ENCODE results near the gene EFCC1. TPM values are rescaled to one million over a fixed set of nuclear protein-coding genes. Genes with fewer than 3 reads are reported as not detected.

Gene EFCC1
- polyA plus RNA-seq, 3 donors from 2014 or later = 0.55 to 0.80 (median 0.58) TPM

DNA sequence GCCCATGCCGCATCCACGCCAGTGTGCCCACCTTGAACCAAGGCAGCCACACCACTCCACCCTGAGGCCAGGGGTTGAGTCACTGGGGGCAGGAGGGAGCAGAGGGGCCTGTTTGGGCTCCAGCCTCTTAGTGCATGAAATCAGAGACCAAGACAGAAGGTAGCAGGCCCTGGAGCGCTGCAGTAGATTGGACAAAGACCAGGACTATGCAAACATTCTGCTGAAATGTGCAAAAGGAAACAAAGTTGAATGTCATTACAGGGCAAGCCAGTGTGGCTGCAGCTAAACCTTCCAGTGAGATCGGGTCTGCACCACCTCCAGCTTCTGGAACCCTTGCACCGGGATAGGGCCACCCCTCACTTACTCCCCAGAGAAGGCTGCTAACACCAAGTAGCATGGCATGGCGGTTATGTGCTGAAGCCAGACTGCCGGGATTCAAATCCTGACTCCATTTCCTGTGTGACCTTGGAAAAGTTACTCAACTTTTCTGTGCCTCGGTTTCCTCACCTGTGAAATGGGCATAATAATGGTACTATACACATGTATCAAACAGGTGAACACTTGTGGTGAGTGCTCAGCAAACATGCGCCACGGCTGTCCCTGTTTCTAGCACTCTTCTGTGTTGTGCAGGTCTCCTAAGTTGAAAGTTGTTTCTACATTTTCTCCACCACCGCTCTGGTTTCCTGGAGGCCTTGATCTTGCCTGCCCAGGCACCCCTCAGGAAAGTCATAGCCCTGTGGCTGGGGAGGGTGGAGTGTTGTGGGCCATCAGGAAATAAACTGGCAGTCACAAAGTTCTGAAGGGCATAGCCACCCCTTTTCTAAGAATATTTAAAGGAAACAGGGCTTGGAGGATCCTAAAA, 34.5 kb downstream of the EFCC1 start:
- H3K4me3 Mint-ChIP-seq = no peak overlapping the region
- peak overlapping the region in 3 of 6 donors; percentile 23 to 57 (median 53) for H3K27ac Mint-ChIP-seq
- H3K4me1 Mint-ChIP-seq = no peaks in the 10 kb centered on the region
- no peak for DNase-seq
- no peaks in the 10 kb centered on the region for H3K36me3 Mint-ChIP-seq
- H3K9me3 Mint-ChIP-seq = no peaks in the 10 kb centered on the region
- H3K27me3 Mint-ChIP-seq (ENCODE audit: low read depth in 3 of 3) = peaks cover 0 to 3% (median 2%) of the 10 kb centered on the region in 3 donors

DNA sequence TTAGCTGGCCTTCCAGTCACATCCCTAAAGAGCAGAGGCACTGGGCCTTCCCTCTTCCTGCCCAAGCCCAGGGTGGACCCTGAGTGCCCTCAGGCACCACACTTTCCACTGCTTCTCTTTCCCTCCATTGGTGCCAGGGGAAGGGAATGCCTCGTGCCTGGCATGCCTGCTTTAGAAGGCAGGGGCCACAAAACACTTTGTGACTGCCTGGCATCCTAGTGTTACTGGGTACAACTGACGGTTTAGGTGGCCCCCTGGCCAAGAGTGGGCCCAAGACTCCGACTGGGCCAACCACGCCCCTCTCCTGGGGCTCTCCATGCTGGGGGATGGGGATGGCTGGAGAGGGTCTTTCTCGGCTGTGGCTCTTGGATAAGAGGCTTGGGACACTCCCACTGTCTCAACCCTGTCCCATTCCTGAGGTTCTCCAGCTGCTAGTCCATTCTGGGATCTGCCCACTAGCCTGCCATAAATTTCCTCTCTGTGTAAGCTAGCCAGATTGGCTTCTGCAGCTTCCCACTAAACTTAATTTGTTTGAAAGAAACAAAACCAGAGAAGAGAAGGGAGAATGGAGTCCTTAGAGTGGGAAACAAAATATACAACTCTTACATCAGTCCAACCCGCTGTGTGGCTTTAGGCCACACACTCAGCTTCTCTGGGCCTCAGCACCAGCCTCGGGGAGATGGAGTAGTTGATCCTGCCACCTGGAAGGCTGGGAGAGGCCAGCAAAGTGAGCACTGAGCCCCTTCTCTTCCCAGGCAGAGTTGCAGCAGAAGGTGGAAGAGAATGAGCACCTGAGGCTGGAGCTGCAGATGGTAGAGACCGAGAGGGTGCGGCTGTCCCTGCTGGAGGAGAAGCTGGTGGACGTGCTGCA, 35.4 kb downstream of the EFCC1 start:
- no peaks in the 10 kb centered on the region for H3K4me1 Mint-ChIP-seq
- no peak for DNase-seq
- H3K4me3 Mint-ChIP-seq = no peak overlapping the region
- H3K27ac Mint-ChIP-seq = no peak overlapping the region
- H3K9me3 Mint-ChIP-seq = no peaks in the 10 kb centered on the region
- H3K27me3 Mint-ChIP-seq (ENCODE audit: low read depth in 3 of 3) = peaks cover 1 to 3% (median 2%) of the 10 kb centered on the region in 3 donors
- H3K36me3 Mint-ChIP-seq = no peaks in the 10 kb centered on the region

DNA sequence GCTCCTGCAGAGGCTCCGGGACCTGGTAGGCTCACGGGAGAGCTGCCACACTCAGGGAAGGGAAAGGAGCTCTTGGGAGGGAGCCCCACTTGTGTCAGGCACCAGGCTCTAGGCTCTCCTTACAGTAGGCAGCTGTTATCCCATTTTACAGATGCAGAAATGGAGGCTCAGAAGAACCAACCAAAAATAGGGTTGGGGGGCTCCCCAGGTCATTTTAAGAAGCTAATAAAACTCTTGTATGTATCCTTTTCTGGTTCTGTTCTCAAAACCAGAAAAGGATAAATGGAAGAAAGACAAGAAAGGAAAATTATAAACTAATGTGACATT, 36.0 kb downstream of the EFCC1 start:
- DNase-seq = no peak
- Mint-ChIP-seq H3K9me3 (no peaks in the 10 kb centered on the region), H3K36me3 (no peaks in the 10 kb centered on the region)

DNA sequence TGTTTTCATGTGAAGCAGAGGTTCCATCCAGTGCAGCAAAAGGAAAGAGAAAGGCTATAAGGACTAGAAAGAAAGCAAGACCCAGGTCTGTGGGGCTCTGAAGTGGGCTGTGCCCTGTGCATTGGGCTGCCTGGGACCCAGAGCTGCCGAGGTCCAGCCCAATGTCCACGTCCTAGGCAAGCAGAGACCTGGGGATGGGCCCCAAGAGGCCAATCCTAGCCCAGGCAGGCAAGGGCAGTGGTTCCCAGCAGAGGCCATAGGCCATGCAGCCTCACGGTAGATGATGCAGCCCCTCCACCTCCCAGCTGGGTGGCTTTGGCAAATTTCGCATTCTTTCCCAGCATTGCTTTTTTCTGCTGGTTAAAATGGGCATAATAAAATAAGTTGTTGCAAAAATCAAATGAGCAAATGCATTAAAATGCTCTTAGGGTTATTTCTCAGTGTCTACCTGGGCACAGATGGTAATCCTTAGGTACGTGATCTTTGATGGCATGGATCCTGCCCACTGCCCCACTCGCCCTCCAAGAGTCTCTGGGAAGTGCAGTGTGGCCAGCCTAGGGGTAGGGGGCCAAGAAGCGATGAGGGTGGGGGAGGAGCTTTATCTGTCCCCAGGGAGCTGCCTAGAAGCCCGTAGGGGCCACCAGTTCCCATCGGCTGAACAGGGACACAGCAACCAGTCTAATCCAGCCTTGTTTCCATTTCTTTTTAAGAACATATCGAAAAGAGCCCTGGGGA, 37.2 kb downstream of the EFCC1 start:
- H3K27ac Mint-ChIP-seq = no peak overlapping the region
- H3K9me3 Mint-ChIP-seq = no peaks in the 10 kb centered on the region
- H3K4me3 Mint-ChIP-seq = no peak overlapping the region
- DNase-seq = no peak
- no peaks in the 10 kb centered on the region for H3K36me3 Mint-ChIP-seq
- H3K4me1 Mint-ChIP-seq = no peaks in the 10 kb centered on the region
- H3K27me3 Mint-ChIP-seq (ENCODE audit: low read depth in 3 of 3) = peaks cover 1 to 8% (median 3%) of the 10 kb centered on the region in 3 donors

More for the DNA sequence above, 36.0 kb downstream of the EFCC1 start:
- Mint-ChIP-seq H3K4me3 (no peak overlapping the region), H3K27me3 (ENCODE audit: low read depth in 3 of 3) (peaks cover 1 to 7% (median 3%) of the 10 kb centered on the region in 3 donors), H3K27ac (no peak overlapping the region), H3K4me1 (no peaks in the 10 kb centered on the region)

DNA sequence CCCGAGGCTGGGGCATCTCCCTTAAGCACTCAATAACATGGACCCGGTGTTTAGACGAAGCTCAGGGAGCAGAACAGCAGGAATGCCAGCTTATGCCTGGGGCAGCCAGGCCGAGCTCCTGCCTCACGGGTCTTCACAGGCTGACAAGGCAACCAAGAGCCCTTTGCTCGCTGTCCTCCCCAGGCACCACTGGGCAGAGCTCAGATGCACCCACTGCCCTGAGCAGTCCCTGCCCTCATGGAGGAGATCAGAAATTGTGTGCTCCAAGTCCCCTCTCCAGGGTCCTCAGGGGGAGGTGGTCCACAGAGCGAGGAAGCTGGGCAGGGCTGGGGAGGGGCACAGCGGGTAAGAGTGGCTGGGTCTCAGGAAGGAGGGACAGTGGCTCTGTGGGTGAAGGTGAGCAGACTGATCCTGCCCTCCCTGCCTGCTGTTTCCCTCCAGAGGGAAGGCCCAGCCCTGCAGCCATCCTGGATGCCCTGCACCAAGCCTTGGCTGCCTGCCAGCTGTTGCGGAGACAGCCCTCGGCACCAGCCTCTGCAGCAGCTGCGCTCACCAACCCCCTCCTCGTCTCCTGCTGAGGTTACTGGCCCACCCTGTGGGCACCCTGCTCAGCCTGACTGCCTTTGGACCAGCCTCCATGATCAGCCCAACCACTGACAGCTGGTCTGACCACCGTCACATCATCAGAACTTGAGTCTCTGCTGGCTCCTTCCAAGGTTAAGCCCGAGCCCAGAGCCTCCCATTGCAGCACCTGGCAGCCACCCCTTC, 38.4 kb downstream of the EFCC1 start:
- H3K27ac Mint-ChIP-seq = peak overlapping the region in 1 of 6 donors; percentile 55

DNA sequence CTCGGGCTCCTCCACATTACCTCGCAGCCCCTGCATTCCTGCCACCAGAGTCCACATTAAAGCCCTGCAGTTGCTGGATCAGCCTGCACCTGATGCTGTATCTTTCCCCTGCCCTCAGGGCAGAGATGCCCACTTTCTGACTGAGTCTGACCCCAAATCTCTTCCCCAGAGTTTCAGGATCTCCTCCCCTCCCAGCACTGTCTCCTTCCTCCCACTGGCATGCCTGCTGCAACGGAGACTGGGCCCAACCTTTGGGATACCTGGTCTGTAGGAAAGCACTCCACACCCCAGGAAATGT, 38.9 kb downstream of the EFCC1 start:
- H3K27ac Mint-ChIP-seq = peak overlapping the region in 1 of 6 donors; percentile 55
- peaks cover 3 to 13% (median 6%) of the 10 kb centered on the region in 3 donors for H3K27me3 Mint-ChIP-seq (ENCODE audit: low read depth in 3 of 3)
- H3K36me3 Mint-ChIP-seq = no peaks in the 10 kb centered on the region
- H3K4me3 Mint-ChIP-seq = no peak overlapping the region
- no peaks in the 10 kb centered on the region for H3K9me3 Mint-ChIP-seq
- no peak for DNase-seq
- peaks cover 0 to 3% of the 10 kb centered on the region in 2 donors for H3K4me1 Mint-ChIP-seq

More for the DNA sequence above, 38.4 kb downstream of the EFCC1 start:
- H3K4me3 Mint-ChIP-seq = no peak overlapping the region
- no peaks in the 10 kb centered on the region for H3K9me3 Mint-ChIP-seq
- H3K36me3 Mint-ChIP-seq = no peaks in the 10 kb centered on the region
- peaks cover 3 to 8% (median 3%) of the 10 kb centered on the region in 3 donors for H3K27me3 Mint-ChIP-seq (ENCODE audit: low read depth in 3 of 3)
- no peak for DNase-seq
- H3K4me1 Mint-ChIP-seq = no peaks in the 10 kb centered on the region

DNA sequence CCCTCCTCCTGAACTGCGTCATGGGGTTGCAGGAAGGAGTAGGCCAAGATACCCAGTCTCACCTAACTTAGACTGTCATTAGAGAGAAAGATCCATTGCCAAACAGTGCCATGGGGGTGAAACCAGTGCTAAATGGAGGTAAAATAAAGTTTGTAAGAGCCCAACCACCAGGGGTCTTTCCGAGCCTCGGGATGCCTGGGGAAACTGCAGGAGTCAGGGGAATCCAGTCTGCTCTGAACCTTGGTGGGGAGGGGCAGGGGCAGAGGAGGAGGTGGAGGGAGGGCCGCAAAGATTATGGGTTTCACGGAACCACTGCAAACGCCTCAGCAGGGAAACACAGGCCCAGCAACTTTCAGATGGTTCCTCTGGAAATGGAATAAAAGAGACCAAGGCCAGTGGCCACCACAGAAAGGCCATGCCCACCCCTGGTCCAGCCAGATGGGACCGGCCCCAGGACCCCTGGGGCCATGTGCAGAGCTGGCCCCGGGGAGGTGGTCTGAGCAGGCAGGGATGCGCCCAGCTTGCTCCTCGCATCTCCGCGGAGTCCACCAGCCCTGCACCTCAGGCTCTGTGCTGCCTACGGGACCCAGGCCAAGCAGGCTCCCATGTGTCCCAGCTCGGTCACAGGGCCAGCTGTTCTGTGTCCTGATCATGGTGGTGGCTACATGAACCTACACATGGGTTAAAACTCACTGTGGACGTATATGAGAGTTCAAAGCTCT, 39.6 kb downstream of the EFCC1 start:
- Mint-ChIP-seq H3K4me3 (no peak overlapping the region), H3K4me1 (peaks cover 0 to 4% of the 10 kb centered on the region in 2 donors), H3K27me3 (ENCODE audit: low read depth in 3 of 3) (peaks cover 3 to 15% (median 6%) of the 10 kb centered on the region in 3 donors), H3K9me3 (no peaks in the 10 kb centered on the region), H3K36me3 (no peaks in the 10 kb centered on the region), H3K27ac (no peak overlapping the region)
- DNase-seq = no peak

DNA sequence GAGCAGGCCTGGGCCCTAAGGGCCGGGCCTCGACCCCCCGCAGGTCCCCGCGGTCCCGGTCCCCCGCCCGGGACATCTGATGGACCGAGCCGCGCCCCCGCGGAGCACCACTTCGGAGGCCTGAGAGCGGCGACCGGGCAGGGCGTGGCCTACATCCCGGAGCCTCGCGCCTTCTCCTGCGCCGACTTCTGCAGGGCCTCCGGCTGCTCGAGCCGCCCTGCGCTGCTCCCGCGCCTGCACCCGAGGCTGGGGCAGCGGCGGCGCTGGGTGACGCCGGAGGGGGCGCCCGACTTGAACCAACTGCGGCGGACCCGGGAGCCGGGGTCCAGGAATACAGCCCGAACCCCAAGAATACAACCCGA, 44.6 kb downstream of the EFCC1 start:
- Mint-ChIP-seq H3K4me3 (peak overlapping the region; percentile 38 to 80 (median 70)), H3K4me1 (peaks cover 0 to 7% of the 10 kb centered on the region in 2 donors), H3K9me3 (peaks cover 0 to 7% (median under 1%) of the 10 kb centered on the region in 6 donors), H3K36me3 (peaks cover 0 to 6% (median 4%) of the 10 kb centered on the region in 3 donors), H3K27me3 (ENCODE audit: low read depth in 3 of 3) (peaks cover 4 to 16% (median 11%) of the 10 kb centered on the region in 3 donors), H3K27ac (peak overlapping the region in 1 of 6 donors; percentile 72)
- peak; percentile 7 to 38 (median 22) for DNase-seq

DNA sequence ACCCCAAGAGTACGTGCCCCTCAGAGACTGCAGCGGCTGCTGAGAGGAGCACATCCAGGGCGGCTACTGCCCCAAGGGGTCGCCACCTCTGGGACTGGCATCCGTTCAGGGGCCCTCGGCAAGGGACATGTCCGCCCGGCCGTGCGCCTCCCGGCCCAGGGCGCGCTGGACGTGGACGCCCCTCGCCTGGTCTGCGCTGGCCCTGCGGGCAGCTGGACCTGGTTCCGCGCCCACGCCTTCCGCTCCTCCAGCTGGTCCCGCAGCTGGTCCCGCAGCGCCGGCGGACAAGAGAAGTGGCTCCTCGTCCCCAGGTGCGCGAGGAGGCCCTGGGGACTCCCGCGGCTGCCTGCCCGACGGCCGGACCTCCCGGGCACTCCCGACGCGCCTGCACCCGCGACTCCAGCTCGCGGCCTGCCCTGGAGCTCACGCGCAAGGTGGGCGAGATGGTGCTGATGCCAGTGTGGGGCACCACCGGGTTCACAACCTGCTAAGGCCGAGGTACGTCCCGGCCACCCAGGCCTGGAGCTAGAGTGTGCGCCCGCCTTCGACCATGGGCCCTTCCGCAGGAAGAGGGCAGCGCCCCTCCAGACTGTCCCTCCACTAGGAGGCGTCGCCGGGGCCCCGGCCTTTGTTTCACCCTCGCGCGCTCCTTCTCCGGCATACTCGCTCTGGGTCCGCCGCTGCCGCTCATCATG, 45.1 kb downstream of the EFCC1 start:
- Mint-ChIP-seq H3K4me3 (peak overlapping the region in 2 of 5 donors; percentile 30 to 72), H3K27ac (no peak overlapping the region), H3K27me3 (ENCODE audit: low read depth in 3 of 3) (peaks cover 4 to 16% (median 11%) of the 10 kb centered on the region in 3 donors), H3K36me3 (peaks cover 0 to 6% (median 4%) of the 10 kb centered on the region in 3 donors), H3K9me3 (peaks cover 0 to 7% (median under 1%) of the 10 kb centered on the region in 6 donors), H3K4me1 (peaks cover 0 to 7% of the 10 kb centered on the region in 2 donors)
- DNase-seq = peak in 2 of 3 donors; percentile 8 to 13

DNA sequence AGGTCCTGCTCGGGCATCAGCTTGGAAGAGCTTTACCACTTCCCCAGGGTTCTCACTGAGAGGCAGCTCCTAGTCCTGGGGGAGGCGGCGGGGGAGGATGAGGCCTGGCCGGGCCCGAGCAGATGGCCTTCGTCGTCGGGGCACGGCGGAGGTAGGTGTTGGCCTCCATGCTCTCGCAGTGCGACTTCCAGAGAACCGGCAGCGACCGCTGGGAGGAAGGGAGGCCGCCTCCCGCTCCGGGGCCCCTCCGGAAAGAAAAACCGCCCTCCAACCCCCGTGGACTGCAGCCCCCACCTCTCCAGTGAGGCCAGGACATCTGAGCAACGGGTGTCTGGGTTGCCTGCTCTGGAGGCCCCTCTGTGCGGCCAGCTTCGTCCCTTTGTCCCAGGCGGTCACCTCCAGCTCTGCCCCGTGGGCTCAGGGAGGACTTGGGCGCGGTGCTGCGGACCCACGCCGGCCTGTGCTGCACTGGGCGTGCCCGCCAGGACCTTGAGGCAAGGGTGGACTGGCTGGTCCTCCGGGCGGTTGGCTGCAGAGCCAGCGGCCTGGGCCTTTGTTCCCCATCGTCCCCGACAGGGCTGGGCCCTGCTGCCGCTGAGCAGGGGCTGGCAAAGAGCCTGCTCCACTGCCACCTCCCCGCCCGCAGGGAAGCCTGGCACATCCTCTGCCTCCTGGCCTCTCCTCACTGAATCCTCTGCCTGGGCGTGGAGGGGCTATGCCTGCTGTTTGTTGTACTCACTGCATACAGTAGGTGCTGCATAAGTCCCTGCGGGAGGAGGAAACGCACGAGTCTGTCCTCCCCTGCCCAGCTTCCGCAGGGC, 45.8 kb downstream of the EFCC1 start:
- Mint-ChIP-seq H3K36me3 (peaks cover 0 to 6% (median 4%) of the 10 kb centered on the region in 3 donors), H3K4me3 (peak overlapping the region in 2 of 5 donors; percentile 48 to 59), H3K4me1 (peaks cover 0 to 7% of the 10 kb centered on the region in 2 donors), H3K27me3 (ENCODE audit: low read depth in 3 of 3) (peaks cover 4 to 11% (median 11%) of the 10 kb centered on the region in 3 donors), H3K27ac (no peak overlapping the region), H3K9me3 (peaks cover 0 to 7% (median under 1%) of the 10 kb centered on the region in 6 donors)
- DNase-seq = no peak

DNA sequence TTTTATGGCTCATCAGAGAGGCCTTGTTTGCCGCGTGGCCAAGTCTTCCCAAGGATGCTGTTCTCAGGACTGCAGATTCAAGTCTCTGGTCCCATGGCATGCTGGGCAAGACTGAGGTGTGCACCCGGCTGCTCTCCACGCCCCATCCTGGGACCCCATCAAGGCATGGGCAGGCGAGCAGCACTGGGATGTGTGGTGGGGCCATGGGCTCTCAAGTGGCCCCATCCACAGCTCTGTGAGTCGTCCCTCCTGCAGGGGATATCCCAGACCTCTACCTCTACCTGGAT, 46.4 kb downstream of the EFCC1 start:
- H3K4me3 Mint-ChIP-seq = peak overlapping the region in 2 of 5 donors; percentile 33 to 48
- H3K36me3 Mint-ChIP-seq = peaks cover 0 to 6% (median 4%) of the 10 kb centered on the region in 3 donors
- H3K4me1 Mint-ChIP-seq = peaks cover 0 to 7% of the 10 kb centered on the region in 2 donors
- peaks cover 0 to 7% (median under 1%) of the 10 kb centered on the region in 6 donors for H3K9me3 Mint-ChIP-seq
- peaks cover 4 to 10% (median 9%) of the 10 kb centered on the region in 3 donors for H3K27me3 Mint-ChIP-seq (ENCODE audit: low read depth in 3 of 3)
- no peak for DNase-seq
- H3K27ac Mint-ChIP-seq = no peak overlapping the region

All from immature natural killer cell (primary cell).